Thymus (tissue), 11 donors: ENCODE results near the gene CD160. TPM values are rescaled to one million over a fixed set of nuclear protein-coding genes. Genes with fewer than 3 reads are reported as not detected.
"Not testable (repeated sequence)": the region's sequence is repeated elsewhere in the genome, so short reads cannot be mapped to it uniquely, and the experiment has no call there.

Source experiments
- DNase-seq, 9 donors: peaks; one replicate each; pipeline ENCODE4 v3.0.0-alpha.2; 2013; ENCODE audit warnings: low spot score in 9 of 9, low read depth in 6 of 9, missing footprints in 1 of 9
- H3K27ac ChIP-seq, 2 donors: one replicate each; pipeline ENCODE4 v1.5.1; 2013; ENCODE audit warnings: control low read depth in 1 of 2, low read depth in 1 of 2, low read length in 1 of 2, mild to moderate bottlenecking in 1 of 2, moderate library complexity in 1 of 2
- H3K27me3 ChIP-seq, 2 donors: one replicate each; pipeline ENCODE4 v1.5.1; 2013; ENCODE audit warnings: low read length in 1 of 2; ENCODE audit not compliant: control insufficient read depth in 2 of 2, insufficient read depth in 1 of 2
- H3K36me3 ChIP-seq, 2 donors: one replicate each; pipeline ENCODE4 v1.5.1; 2013; ENCODE audit warnings: low read length in 1 of 2, mild to moderate bottlenecking in 1 of 2, moderate library complexity in 1 of 2; ENCODE audit not compliant: control insufficient read depth in 2 of 2, insufficient read depth in 2 of 2
- H3K4me1 ChIP-seq, 2 donors: one replicate each; pipeline ENCODE4 v1.5.1; 2013; ENCODE audit warnings: low read length in 2 of 2; ENCODE audit not compliant: control insufficient read depth in 2 of 2, insufficient read depth in 2 of 2
- H3K4me3 ChIP-seq, 2 donors: one replicate each; pipeline ENCODE4 v1.5.1; 2013; ENCODE audit warnings: low read length in 2 of 2, control low read depth in 1 of 2, mild to moderate bottlenecking in 1 of 2
- H3K9me3 ChIP-seq, 2 donors: one replicate each; pipeline ENCODE4 v1.5.1; 2013; ENCODE audit warnings: low read length in 1 of 2, mild to moderate bottlenecking in 1 of 2; ENCODE audit not compliant: control insufficient read depth in 2 of 2, insufficient read depth in 1 of 2
- WGBS: extraction: QIAGEN DNeasy Blood & Tissue Kit; methylation state at CpG from one replicate; pipeline ENCODE4 v1.1.7; 2013; 5-methylcytosine and 5-hydroxymethylcytosine counted together
- polyA plus RNA-seq: library from polyadenylated mRNA; stranded (reverse); fragments of 200-250 nt; gene quantifications from one replicate; pipeline ENCODE4 v1.2.3, GENCODE V29; 2013
- total RNA-seq: library from RNA; stranded (reverse); fragments of 120-200 nt; gene quantifications from one replicate; pipeline ENCODE4 v1.2.4, GENCODE V29; 2013
- donor health status: healthy.

CD160 gene
- total and polyA plus RNA-seq, 2 donors = 0.25 to 0.76 TPM

GRCh38 chr1:145718465-145718864 lies 834 bp upstream of the CD160 start:
- DNase-seq, H3K9me3 ChIP-seq, H3K4me3 ChIP-seq, H3K27ac ChIP-seq, H3K4me1 ChIP-seq, H3K36me3 ChIP-seq: not testable (repeated sequence)
- WGBS = 98% methylated on average over 5 of the region's 5 CpGs
- peaks cover 0 to 26% of the 10 kb centered on the region in 2 donors for H3K27me3 ChIP-seq

GRCh38 chr1:145720556-145720877 lies 1.2 kb downstream of the CD160 start:
- DNase-seq = peak in 1 of 9 donors; percentile 3
- Histone ChIP-seq H3K27me3 (peaks cover 0 to 26% of the 10 kb centered on the region in 2 donors), H3K27ac (no peak overlapping the region), H3K36me3 (no peaks in the 10 kb centered on the region), H3K4me3 (no peak overlapping the region), H3K4me1 (peaks cover 0 to 9% of the 10 kb centered on the region in 2 donors), H3K9me3 (no peaks in the 10 kb centered on the region)
- WGBS = 64% methylated on average over 5 of the region's 5 CpGs

GRCh38 chr1:145720878-145721671 lies 1.8 kb downstream of the CD160 start:
- peak; percentile 6 to 66 (median 36) for DNase-seq

GRCh38 chr1:145726193-145726592 lies 6.9 kb downstream of the CD160 start:
- 97% methylated on average over 5 of the region's 5 CpGs for WGBS
- H3K4me3 ChIP-seq, H3K4me1 ChIP-seq, H3K27ac ChIP-seq, H3K9me3 ChIP-seq, DNase-seq, H3K36me3 ChIP-seq: not testable (repeated sequence)
- H3K27me3 ChIP-seq = peaks cover 0 to 11% of the 10 kb centered on the region in 2 donors

More at GRCh38 chr1:145720878-145721671, 1.8 kb downstream of the CD160 start:
- H3K4me1 ChIP-seq = peaks cover 0 to 9% of the 10 kb centered on the region in 2 donors
- peak overlapping the region; percentile 14 to 16 for H3K4me3 ChIP-seq
- no peak overlapping the region for H3K27ac ChIP-seq
- H3K36me3 ChIP-seq = no peaks in the 10 kb centered on the region
- H3K27me3 ChIP-seq = peaks cover 0 to 26% of the 10 kb centered on the region in 2 donors
- 16% methylated on average over 47 of the region's 47 CpGs for WGBS
- no peaks in the 10 kb centered on the region for H3K9me3 ChIP-seq

GRCh38 chr1:145729196-145729595 lies 9.9 kb downstream of the CD160 start:
- H3K27me3 ChIP-seq = no peaks in the 10 kb centered on the region
- H3K27ac ChIP-seq = no peak overlapping the region
- H3K4me3 ChIP-seq = no peak overlapping the region
- H3K9me3 ChIP-seq = no peaks in the 10 kb centered on the region
- 89% methylated on average over 5 of the region's 5 CpGs for WGBS
- H3K4me1 ChIP-seq = no peaks in the 10 kb centered on the region
- DNase-seq = no peak
- no peaks in the 10 kb centered on the region for H3K36me3 ChIP-seq

GRCh38 chr1:145729666-145730436 lies 10.6 kb downstream of the CD160 start:
- no peaks in the 10 kb centered on the region for H3K4me1 ChIP-seq
- DNase-seq = no peak

GRCh38 chr1:145730467-145730866 lies 11.2 kb downstream of the CD160 start:
- Histone ChIP-seq H3K27ac (no peak overlapping the region), H3K4me3 (no peak overlapping the region), H3K4me1 (no peaks in the 10 kb centered on the region), H3K9me3 (no peaks in the 10 kb centered on the region), H3K36me3 (no peaks in the 10 kb centered on the region), H3K27me3 (no peaks in the 10 kb centered on the region)
- 91% methylated on average over 4 of the region's 4 CpGs for WGBS
- DNase-seq = no peak

More at GRCh38 chr1:145729666-145730436, 10.6 kb downstream of the CD160 start:
- H3K27ac ChIP-seq = no peak overlapping the region
- 97% methylated on average over 5 of the region's 5 CpGs for whole genome bisulfite sequencing
- H3K9me3 ChIP-seq = no peaks in the 10 kb centered on the region
- no peak overlapping the region for H3K4me3 ChIP-seq
- no peaks in the 10 kb centered on the region for H3K27me3 ChIP-seq
- H3K36me3 ChIP-seq = no peaks in the 10 kb centered on the region

- Histone ChIP-seq H3K27me3 (no peaks in the 10 kb centered on the region), H3K36me3 (no peaks in the 10 kb centered on the region), H3K9me3 (no peaks in the 10 kb centered on the region), H3K4me3 (no peak overlapping the region), H3K27ac (no peak overlapping the region), H3K4me1 (no peaks in the 10 kb centered on the region)
- 98% methylated on average over 3 of the region's 3 CpGs for WGBS
- no peak for DNase-seq
Observed at GRCh38 chr1:145730900-145731299, 11.6 kb downstream of the CD160 start.

- H3K27ac ChIP-seq = no peak overlapping the region
- no peak overlapping the region for H3K4me3 ChIP-seq
- H3K4me1 ChIP-seq = no peaks in the 10 kb centered on the region
- no peak for DNase-seq
- H3K9me3 ChIP-seq = no peaks in the 10 kb centered on the region
- H3K27me3 ChIP-seq = no peaks in the 10 kb centered on the region
- no peaks in the 10 kb centered on the region for H3K36me3 ChIP-seq
- WGBS = 98% methylated on average over 1 of the region's 1 CpG
Observed at GRCh38 chr1:145736191-145736590, 16.9 kb downstream of the CD160 start.
